Lung microvascular endothelial cell (primary cell): ENCODE data around the gene RSPO4. TPM values are rescaled to one million over a fixed set of nuclear protein-coding genes. Genes with fewer than 3 reads are reported as not detected.
"Not testable (repeated sequence)": the region's sequence is repeated elsewhere in the genome, so short reads cannot be mapped to it uniquely, and the experiment has no call there.

Experiments used
- DNase-seq, 2 donors: peaks; one replicate each; pipeline versions ENCODE4 v3.0.0 to v3.0.0-alpha.2; 2010; ENCODE audit warnings: low read depth in 2 of 2
- total RNA-seq: library from RNA; depleted of rRNA; stranded (reverse); fragments of >200 nt; gene quantifications from 2 replicates; pipeline ENCODE4 v1.2.1, GENCODE V29; 2014

The RSPO4 gene
- total RNA-seq, 1 donor from 2014 or later = not detected

- peak; percentile 29 to 45 for DNase-seq
These were observed 3.4 kb upstream of the RSPO4 start for GRCh38 chr20:1005452-1006027.

- no peak for DNase-seq
These were observed 2.0 kb upstream of the RSPO4 start for GRCh38 chr20:1003920-1004697.

- no peak for DNase-seq
These were observed 811 bp upstream of the RSPO4 start for GRCh38 chr20:1002682-1003561.

GRCh38 chr20:1001116-1001515 is 995 bp downstream of the RSPO4 start:
- DNase-seq = no peak

DNA sequence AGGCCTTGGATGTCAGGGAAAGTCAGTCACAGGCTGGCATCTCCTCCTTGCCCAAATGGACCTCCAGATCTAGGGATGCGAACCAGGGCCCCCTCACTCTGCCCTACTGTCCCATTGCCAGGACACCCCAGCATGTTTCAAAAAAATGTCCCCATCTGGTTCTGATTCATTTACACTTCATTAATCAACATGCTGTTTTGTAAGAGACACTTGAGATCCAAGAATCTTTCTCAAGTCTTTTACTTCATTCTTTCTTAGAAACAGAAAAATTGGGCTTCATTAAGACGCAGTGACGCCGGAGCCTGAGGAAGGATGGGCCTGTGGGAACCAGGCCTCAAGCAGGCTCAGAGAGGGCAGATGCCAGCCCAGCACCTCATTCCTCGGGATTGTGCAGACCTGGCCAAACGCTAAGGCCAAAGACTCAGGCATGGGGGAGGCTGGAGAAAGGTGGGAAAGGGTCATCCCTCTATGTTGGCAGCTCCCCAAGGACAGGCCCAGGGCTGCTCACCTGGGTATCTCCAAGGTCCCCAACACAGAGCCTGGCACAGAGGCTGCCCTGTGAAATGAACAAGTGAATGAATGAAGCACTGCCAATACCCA is 3.8 kb downstream of the RSPO4 start:
- DNase-seq = no peak

GRCh38 chr20:997486-997885 is 4.6 kb downstream of the RSPO4 start:
- no peak for DNase-seq

DNA sequence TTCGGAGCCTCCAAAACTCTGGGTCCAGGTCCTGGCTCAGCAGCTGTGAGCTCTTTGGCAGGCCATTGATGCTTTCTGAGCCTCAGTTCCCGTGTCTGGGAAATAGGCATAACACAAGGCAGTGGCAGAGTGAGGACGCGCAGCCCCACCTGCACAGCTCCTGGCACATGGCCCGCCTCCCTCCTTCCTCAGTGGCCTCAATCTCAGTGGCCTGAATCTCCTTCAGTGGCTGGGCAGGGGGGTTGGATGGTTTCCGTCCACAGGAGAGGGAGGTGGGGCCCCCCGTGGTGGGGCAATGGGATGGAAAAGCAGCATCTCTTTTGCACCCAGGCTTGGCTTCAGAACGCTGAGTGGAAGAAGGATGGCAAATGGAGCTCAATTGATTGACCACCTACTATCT is 5.1 kb downstream of the RSPO4 start:
- DNase-seq = no peak

DNA sequence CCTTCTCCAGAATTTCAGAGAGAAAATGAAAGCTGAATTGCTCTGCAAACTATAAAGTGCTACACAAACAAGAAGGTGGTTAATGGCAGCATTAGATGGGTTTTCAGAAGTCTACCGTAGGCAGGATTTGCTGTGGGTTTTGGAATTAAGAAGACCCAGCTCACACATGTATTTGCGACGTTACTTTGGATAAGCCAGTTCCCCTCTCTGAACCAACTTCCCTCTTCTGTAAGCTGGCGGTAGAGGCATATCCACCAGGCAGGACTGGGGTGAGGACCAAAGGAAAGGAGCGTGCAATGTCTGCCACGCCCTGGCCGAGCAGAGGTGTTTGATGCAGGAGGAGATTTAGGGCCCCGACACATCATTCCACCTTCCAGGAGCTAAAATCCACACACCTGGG is 6.9 kb downstream of the RSPO4 start:
- DNase-seq = no peak

- DNase-seq = no peak
These were observed 9.1 kb downstream of the RSPO4 start for GRCh38 chr20:992801-993535.

GRCh38 chr20:991850-992249 is 10.3 kb downstream of the RSPO4 start:
- DNase-seq = no peak

- no peak for DNase-seq
These were observed 11.7 kb downstream of the RSPO4 start for GRCh38 chr20:990293-990959.

- DNase-seq = no peak
These were observed 13.8 kb downstream of the RSPO4 start for GRCh38 chr20:988272-988671.

GRCh38 chr20:987677-988076 is 14.4 kb downstream of the RSPO4 start:
- DNase-seq = no peak

DNA sequence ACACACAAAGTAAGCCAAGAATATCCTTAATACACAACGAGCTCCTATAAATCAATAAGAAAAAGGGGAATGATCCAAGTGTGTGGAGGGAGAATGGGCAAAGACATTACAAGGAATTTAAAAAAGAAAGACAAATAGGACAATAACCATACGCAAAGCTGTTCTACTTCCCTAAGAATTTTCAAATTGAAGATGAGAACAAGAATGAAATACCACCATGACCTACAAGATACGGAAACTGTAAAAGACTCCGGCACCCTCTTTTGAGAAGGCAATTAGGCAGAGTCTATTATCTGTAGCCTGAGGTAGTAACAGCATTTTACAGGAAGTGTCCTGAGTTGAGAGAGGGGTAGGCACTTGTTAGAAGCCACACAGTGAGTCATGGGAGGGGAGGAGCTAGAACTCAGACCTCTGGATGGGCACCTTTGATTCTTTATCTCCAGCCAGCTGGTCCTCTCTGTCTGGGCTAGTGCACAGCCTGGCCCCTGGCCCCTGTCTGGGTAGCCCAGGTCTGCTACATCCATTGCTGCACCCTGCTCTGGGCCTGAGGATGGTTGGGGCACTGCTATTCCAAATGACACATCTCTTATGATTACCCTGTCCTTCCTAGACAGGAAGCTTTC is 15.3 kb downstream of the RSPO4 start:
- no peak for DNase-seq

DNA sequence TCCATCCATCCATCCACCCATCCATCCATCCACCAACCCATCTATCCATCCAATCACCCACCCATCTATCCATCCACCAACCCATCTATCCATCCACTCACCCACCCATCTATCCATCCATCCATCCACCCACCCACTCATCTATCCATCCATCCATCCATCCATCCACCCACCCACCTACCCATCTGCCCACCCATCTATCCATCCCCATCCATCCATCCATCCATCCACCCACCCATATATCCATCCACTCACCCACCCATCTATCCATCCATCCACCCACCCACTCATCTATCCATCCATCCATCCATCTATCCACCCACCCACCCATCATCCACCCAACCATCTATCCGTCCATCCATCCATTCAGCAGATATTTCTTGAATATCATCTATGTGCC is 17.1 kb downstream of the RSPO4 start:
- DNase-seq = not testable (repeated sequence)

DNA sequence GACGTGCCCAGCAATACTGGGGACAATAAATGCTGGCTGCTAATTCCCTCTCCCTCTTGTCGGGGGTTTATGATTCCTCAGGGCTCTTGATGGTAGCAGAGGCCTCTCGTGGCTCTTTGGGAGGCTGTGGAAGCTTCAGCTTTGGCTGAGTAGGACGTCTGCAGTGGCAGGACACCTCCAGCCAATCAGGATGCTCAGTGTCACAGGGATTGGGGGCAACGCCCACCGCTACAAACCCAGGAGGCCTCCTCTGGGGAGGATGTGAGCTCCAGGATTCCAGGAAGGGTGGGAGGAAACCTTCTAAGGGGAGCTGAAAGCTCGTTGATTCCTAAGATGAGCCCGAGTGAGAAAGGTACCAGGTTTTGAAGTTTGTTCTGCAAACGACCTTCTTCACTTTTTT is 19.4 kb downstream of the RSPO4 start:
- DNase-seq = no peak

GRCh38 chr20:977021-977420 is 25.1 kb downstream of the RSPO4 start:
- no peak for DNase-seq

DNA sequence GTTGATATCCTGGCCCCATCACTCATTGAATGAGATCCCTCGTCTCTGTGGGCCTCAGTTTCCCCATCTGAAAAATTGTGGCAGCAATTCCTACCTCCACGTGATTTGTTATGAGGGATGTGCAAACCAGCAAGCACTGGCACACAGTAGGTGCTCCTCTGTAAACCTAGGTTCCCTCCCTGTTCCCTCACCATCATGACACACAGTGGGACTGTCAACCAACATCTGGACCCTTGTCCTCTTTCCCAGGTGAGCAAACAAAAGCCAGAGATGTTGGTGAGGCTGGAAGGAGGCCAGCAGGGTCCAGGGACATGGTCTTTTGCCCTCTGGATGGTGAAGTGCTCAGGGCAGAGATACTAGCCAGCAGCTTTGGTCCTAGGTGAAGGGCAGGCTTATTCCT is 26.1 kb downstream of the RSPO4 start:
- DNase-seq = no peak

DNA sequence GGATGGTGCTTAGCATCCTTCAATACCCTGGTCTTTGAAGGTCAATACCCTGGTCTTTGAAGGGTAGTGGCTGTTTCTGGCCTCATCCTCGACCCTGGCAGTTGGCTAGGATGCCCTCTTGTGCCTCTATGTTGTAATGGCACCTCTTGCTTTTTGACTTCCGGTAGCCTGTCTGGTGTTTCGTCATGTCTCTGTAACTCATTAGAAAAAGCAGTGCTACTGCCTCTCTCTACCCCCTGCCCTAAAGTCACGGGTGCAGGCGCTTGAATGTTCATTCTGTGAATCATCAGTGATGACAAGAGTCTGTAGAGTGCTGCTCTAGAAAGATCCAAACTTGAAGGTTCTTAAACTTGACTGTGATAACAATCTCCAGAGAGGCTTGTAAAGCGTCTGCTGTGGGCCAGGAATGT is 28.3 kb downstream of the RSPO4 start:
- peak; percentile 21 to 34 for DNase-seq

DNA sequence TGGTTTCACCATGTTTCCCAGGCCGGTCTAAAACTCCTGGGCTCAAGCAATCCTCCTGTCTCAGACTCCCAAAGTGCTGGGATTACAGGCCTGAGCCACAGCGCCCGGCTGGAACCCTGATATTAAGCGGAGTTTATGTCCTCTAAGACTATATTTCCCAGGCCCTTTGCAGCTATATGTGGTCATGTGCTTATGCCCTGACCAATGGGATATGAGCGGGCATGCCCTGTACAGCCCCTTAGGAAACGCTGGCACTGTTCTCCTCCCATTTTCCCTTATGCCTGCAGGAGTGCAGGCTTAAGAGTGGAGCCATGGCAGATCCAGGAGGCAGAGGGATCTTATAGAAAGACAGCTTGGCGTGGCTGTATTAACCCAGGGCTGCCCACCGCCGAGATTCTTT is 29.9 kb downstream of the RSPO4 start:
- no peak for DNase-seq
